HepG2 (cell line): Measurements from ENCODE around the gene TBCD. TPM values are rescaled to one million over a fixed set of nuclear protein-coding genes. Genes with fewer than 3 reads are reported as not detected.

Source experiments
- ADNP ChIP-seq: sonication (generic); formaldehyde crosslinking; IDR thresholded peaks from 2 replicates; pipeline ENCODE4 v1.4.0; 2020; ENCODE audit warnings: missing genetic modification reagents
- CENPBD1 ChIP-seq: sonication (generic); formaldehyde crosslinking; IDR thresholded peaks from 2 replicates; pipeline ENCODE4 v1.8.0; 2022; ENCODE audit warnings: missing genetic modification reagents, low read depth, mild to moderate bottlenecking, borderline replicate concordance
- EED ChIP-seq: sonication (generic); formaldehyde crosslinking; IDR thresholded peaks from 2 replicates; pipeline ENCODE4 v1.5.0; 2020; ENCODE audit warnings: mild to moderate bottlenecking, missing genetic modification reagents
- ELF4 ChIP-seq: sonication (generic); formaldehyde crosslinking; IDR thresholded peaks from 2 replicates; pipeline ENCODE4 v1.5.0; 2020; ENCODE audit warnings: missing genetic modification reagents, mild to moderate bottlenecking, moderate library complexity, borderline replicate concordance
- EP300 ChIP-seq, 3 experiments: sonication (generic) in 1 of 3; formaldehyde crosslinking in 1 of 3; IDR thresholded peaks; 2 replicates each; pipeline versions ENCODE4 v1.5.1 to v1.6.1; 2011 to 2020; ENCODE audit warnings: low read depth in 2 of 3, low read length in 2 of 3, borderline replicate concordance in 1 of 3, improper control_type of control experiment in 1 of 3, mild to moderate bottlenecking in 1 of 3, missing genetic modification reagents in 1 of 3, moderate library complexity in 1 of 3
- GATAD1 ChIP-seq: IDR thresholded peaks from 2 replicates; pipeline ENCODE4 v1.6.1; 2016; ENCODE audit warnings: missing genetic modification reagents, missing compliant biosample characterization
- GPBP1L1 ChIP-seq: sonication (generic); formaldehyde crosslinking; IDR thresholded peaks from 2 replicates; pipeline ENCODE4 v1.5.0; 2020; ENCODE audit warnings: mild to moderate bottlenecking, missing genetic modification reagents
- HOXA5 ChIP-seq: sonication (generic); formaldehyde crosslinking; IDR thresholded peaks from 2 replicates; pipeline ENCODE4 v1.4.0; 2020; ENCODE audit warnings: missing genetic modification reagents
- HOXD1 ChIP-seq: sonication (generic); formaldehyde crosslinking; IDR thresholded peaks from 2 replicates; pipeline ENCODE4 v1.5.0; 2020; ENCODE audit warnings: missing genetic modification reagents
- NFRKB ChIP-seq: fragments of 450-650 bp; IDR thresholded peaks from 2 replicates; pipeline ENCODE4 v1.6.1; 2017
- NFYB ChIP-seq: sonication (generic); formaldehyde crosslinking; IDR thresholded peaks from 2 replicates; pipeline ENCODE4 v1.4.0; 2020; ENCODE audit warnings: missing genetic modification reagents
- NR2C2 ChIP-seq: sonication (generic); formaldehyde crosslinking; IDR thresholded peaks from 2 replicates; pipeline ENCODE4 v1.4.0; 2020; ENCODE audit warnings: missing genetic modification reagents, mild to moderate bottlenecking, moderate library complexity, borderline replicate concordance
- NR2F1 ChIP-seq, 2 experiments: fragments of 450-650 bp in 1 of 2; formaldehyde crosslinking in 1 of 2; IDR thresholded peaks; 2 replicates each; pipeline versions ENCODE4 v1.5.0 to v1.6.1; 2016 to 2020; ENCODE audit warnings: mild to moderate bottlenecking in 1 of 2, missing compliant biosample characterization in 1 of 2, missing genetic modification reagents in 1 of 2, moderate library complexity in 1 of 2
- NRL ChIP-seq: sonication (generic); formaldehyde crosslinking; IDR thresholded peaks from 2 replicates; pipeline ENCODE4 v1.5.0; 2020; ENCODE audit warnings: missing genetic modification reagents, mild to moderate bottlenecking, moderate library complexity, borderline replicate concordance
- PAWR ChIP-seq: sonication (generic); formaldehyde crosslinking; IDR thresholded peaks from 2 replicates; pipeline ENCODE4 v1.4.0; 2020; ENCODE audit warnings: missing genetic modification reagents, mild to moderate bottlenecking, borderline replicate concordance
- PHF20 ChIP-seq: sonication (generic); formaldehyde crosslinking; IDR thresholded peaks from 2 replicates; pipeline ENCODE4 v1.5.0; 2020; ENCODE audit warnings: mild to moderate bottlenecking, missing genetic modification reagents
- SMC3 ChIP-seq: IDR thresholded peaks from 2 replicates; pipeline ENCODE4 v1.6.1; 2011; ENCODE audit warnings: low read length, improper control_type of control experiment
- TSC22D2 ChIP-seq: sonication (generic); formaldehyde crosslinking; IDR thresholded peaks from 2 replicates; pipeline ENCODE4 v1.5.1; 2020; ENCODE audit warnings: missing genetic modification reagents, mild to moderate bottlenecking, borderline replicate concordance
- ZBTB1 ChIP-seq: sonication (generic); formaldehyde crosslinking; IDR thresholded peaks from 2 replicates; pipeline ENCODE4 v1.4.0; 2020; ENCODE audit warnings: missing genetic modification reagents, borderline replicate concordance
- ZBTB7B ChIP-seq: sonication (generic); formaldehyde crosslinking; IDR thresholded peaks from 2 replicates; pipeline ENCODE4 v1.4.0; 2020; ENCODE audit warnings: missing genetic modification reagents
- ZFX ChIP-seq: sonication (generic); formaldehyde crosslinking; IDR thresholded peaks from 2 replicates; pipeline ENCODE4 v1.4.0; 2020; ENCODE audit warnings: mild to moderate bottlenecking, low read depth, missing genetic modification reagents, moderate library complexity
- ZNF333 ChIP-seq: sonication (generic); formaldehyde crosslinking; IDR thresholded peaks from 2 replicates; pipeline ENCODE4 v1.4.0; 2020; ENCODE audit warnings: mild to moderate bottlenecking, missing genetic modification reagents, borderline replicate concordance
- ZNF546 ChIP-seq: sonication (generic); formaldehyde crosslinking; conservative IDR thresholded peaks from 2 replicates; pipeline ENCODE4 v1.8.1; 2023; ENCODE audit warnings: mild to moderate bottlenecking, missing genetic modification reagents
- ZNF562 ChIP-seq: sonication (generic); formaldehyde crosslinking; IDR thresholded peaks from 2 replicates; pipeline ENCODE4 v1.8.0; 2022; ENCODE audit warnings: missing genetic modification reagents, borderline replicate concordance
- ZNF644 ChIP-seq: IDR thresholded peaks from 2 replicates; pipeline ENCODE4 v1.6.1; 2016; ENCODE audit warnings: low read depth
- ZNF788 ChIP-seq: sonication (generic); formaldehyde crosslinking; IDR thresholded peaks from 2 replicates; pipeline ENCODE4 v1.5.0; 2020; ENCODE audit warnings: mild to moderate bottlenecking, missing genetic modification reagents, borderline replicate concordance
- polyA plus RNA-seq, 8 experiments: library from polyadenylated mRNA; depleted of rRNA in 3 of 8; stranded (reverse) in 7 of 8; unstranded in 1 of 8; fragments of >200 nt; fragmentation: Illumina TruSeq in 4 of 8; extraction: Trizol in 4 of 8; gene quantifications; 2 replicates each; pipeline versions ENCODE4 v1.2.1 to v1.2.3, GENCODE V29; 2011 to 2016; ENCODE audit warnings: low read depth in 4 of 8, missing spikeins in 1 of 8, mixed read lengths in 1 of 8; ENCODE audit not compliant: insufficient read depth in 1 of 8
- total RNA-seq, 5 experiments: library from RNA; depleted of rRNA; stranded (reverse); fragments of >200 nt; fragmentation: Illumina TruSeq; extraction: Trizol; gene quantifications; 2 replicates each; pipeline ENCODE4 v1.2.3, GENCODE V29; 2016; ENCODE audit warnings: low read depth in 1 of 5
- TF ChIP-seq, protein P1 (sequence below): sonication (generic); formaldehyde crosslinking; conservative IDR thresholded peaks from 2 replicates; pipeline ENCODE4 v1.5.0; 2020; ENCODE audit warnings: missing genetic modification reagents
- TF ChIP-seq, protein P2 (sequence below): sonication (generic); formaldehyde crosslinking; IDR thresholded peaks from 2 replicates; pipeline ENCODE4 v1.5.0; 2020; ENCODE audit warnings: missing genetic modification reagents, mild to moderate bottlenecking, borderline replicate concordance

Gene TBCD
- total and polyA plus RNA-seq, 2 of the 13 experiments (the other 11 are each of a cell fraction or from before 2014, with no cell fraction given): 33.9 to 54.8 TPM

- TF ChIP-seq CENPBD1 (CRISPR knock-in tag) (no peak), NRL (CRISPR knock-in tag) (0 out of 2 replicates have a peak, but pooled peaks have one; percentile 17), ELF4 (CRISPR knock-in tag) (no peak), NR2F1 (CRISPR knock-in tag; IDR thresholded peaks at IDR 0.05) (no peak), TSC22D2 (no peak), NFRKB (no peak), ADNP (CRISPR knock-in tag) (no peak), ZNF562 (CRISPR knock-in tag) (no peak), GATAD1 (CRISPR knock-in tag) (no peak), ZBTB1 (no peak), ZNF333 (no peak), ZNF788 (no peak), NR2C2 (CRISPR knock-in tag) (no peak), HOXD1 (CRISPR knock-in tag) (no peak), SMC3 (peak; percentile 93), ZFX (no peak), ZNF644 (CRISPR knock-in tag) (no peak), GPBP1L1 (CRISPR knock-in tag) (no peak), NFYB (CRISPR knock-in tag) (no peak), PHF20 (CRISPR knock-in tag) (no peak), HOXA5 (CRISPR knock-in tag) (peak; percentile 58; the same call in 1 of the 2 replicates), EP300 (IDR thresholded peaks at IDR 0.05; ENCODE audit: low read depth in 2 of 2, low read length in 2 of 2) (no peak), EP300 (CRISPR knock-in tag; IDR thresholded peaks at IDR 0.05; ENCODE audit: borderline replicate concordance) (no peak), ZBTB7B (CRISPR knock-in tag) (no peak), ZNF546 (no peak), PAWR (no peak), EED (CRISPR knock-in tag) (no peak)
- TF ChIP-seq, protein P1, sequence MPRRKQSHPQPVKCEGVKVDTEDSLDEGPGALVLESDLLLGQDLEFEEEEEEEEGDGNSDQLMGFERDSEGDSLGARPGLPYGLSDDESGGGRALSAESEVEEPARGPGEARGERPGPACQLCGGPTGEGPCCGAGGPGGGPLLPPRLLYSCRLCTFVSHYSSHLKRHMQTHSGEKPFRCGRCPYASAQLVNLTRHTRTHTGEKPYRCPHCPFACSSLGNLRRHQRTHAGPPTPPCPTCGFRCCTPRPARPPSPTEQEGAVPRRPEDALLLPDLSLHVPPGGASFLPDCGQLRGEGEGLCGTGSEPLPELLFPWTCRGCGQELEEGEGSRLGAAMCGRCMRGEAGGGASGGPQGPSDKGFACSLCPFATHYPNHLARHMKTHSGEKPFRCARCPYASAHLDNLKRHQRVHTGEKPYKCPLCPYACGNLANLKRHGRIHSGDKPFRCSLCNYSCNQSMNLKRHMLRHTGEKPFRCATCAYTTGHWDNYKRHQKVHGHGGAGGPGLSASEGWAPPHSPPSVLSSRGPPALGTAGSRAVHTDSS: no peak
- TF ChIP-seq, protein P2, sequence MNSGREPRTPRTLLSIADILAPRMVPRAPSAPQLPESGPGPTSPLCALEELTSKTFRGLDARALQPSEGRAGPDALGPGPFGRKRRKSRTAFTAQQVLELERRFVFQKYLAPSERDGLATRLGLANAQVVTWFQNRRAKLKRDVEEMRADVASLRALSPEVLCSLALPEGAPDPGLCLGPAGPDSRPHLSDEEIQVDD: no peak
Measured at GRCh38 chr17:82767041-82767754, 15.3 kb downstream of the TBCD start (continued).
